LNCaP clone FGC (cell line): Measurements from ENCODE around the gene MS4A10.

Source experiments
- DNase-seq: peaks from one replicate; pipeline ENCODE4 v3.0.0-alpha.2; 2011; ENCODE audit warnings: low read depth
- H3K4me3 ChIP-seq: 2 replicates; pipeline ENCODE4 v1.5.1; 2011; ENCODE audit warnings: mild to moderate bottlenecking, low read depth, low read length, control low read depth
- CTCF ChIP-seq: IDR thresholded peaks from 2 replicates; pipeline ENCODE4 v1.5.1; 2012; ENCODE audit warnings: mild to moderate bottlenecking; ENCODE audit not compliant: control insufficient read depth, insufficient read depth; ENCODE audit errors: extremely low read depth

MS4A10 gene

GRCh38 chr11:60785136-60785535 is at the start of gene MS4A10:
Gene MS4A10, plus strand, starts transcription at chr11:60785333. Its CDS starts 5,003 bp downstream, at chr11:60790336.
- TF ChIP-seq CTCF: no peak
- no peak for DNase-seq
- H3K4me3 ChIP-seq: no peak within 1 kb of the TSS

- TF ChIP-seq CTCF: no peak
- no peak for DNase-seq
Measured at GRCh38 chr11:60739114-60739513, 46.0 kb upstream of the MS4A10 start.

GRCh38 chr11:60740573-60740972 is 44.6 kb upstream of the MS4A10 start:
- no peak for DNase-seq
- TF ChIP-seq CTCF: no peak

More at GRCh38 chr11:60739114-60739513, 46.0 kb upstream of the MS4A10 start:
- no peak overlapping the region for H3K4me3 ChIP-seq

GRCh38 chr11:60741421-60741820 is 43.7 kb upstream of the MS4A10 start:
- no peak for DNase-seq
- no peak for TF ChIP-seq CTCF
- H3K4me3 ChIP-seq: no peak overlapping the region

More at GRCh38 chr11:60740573-60740972, 44.6 kb upstream of the MS4A10 start:
- H3K4me3 ChIP-seq: no peak overlapping the region

GRCh38 chr11:60743058-60743457 is 42.1 kb upstream of the MS4A10 start:
- H3K4me3 ChIP-seq: no peak overlapping the region
- no peak for TF ChIP-seq CTCF
- DNase-seq: no peak

- DNase-seq: no peak
- H3K4me3 ChIP-seq: no peak overlapping the region
- TF ChIP-seq CTCF: no peak
Measured at GRCh38 chr11:60744114-60744513, 41.0 kb upstream of the MS4A10 start.

- no peak overlapping the region for H3K4me3 ChIP-seq
- no peak for DNase-seq
- no peak for TF ChIP-seq CTCF
Measured at GRCh38 chr11:60747359-60747873, 37.7 kb upstream of the MS4A10 start.
